IPS DF 6.9 (cell line): Measurements from ENCODE around the gene SPOCK1.
"Not testable (repeated sequence)": the region's sequence is repeated elsewhere in the genome, so short reads cannot be mapped to it uniquely, and the experiment has no call there.

Experiments
- DNase-seq: peaks from one replicate; pipeline ENCODE4 v3.0.0-alpha.2; 2013; ENCODE audit warnings: low read depth, low spot score
- H3K27ac ChIP-seq: one replicate; pipeline ENCODE4 v1.5.1; 2013; ENCODE audit warnings: low read length, control low read depth
- H3K27me3 ChIP-seq: 2 replicates; pipeline ENCODE4 v1.6.1; 2013; ENCODE audit warnings: mild to moderate bottlenecking, low read length; ENCODE audit not compliant: control insufficient read depth, insufficient read depth
- H3K36me3 ChIP-seq: 2 replicates; pipeline ENCODE4 v1.6.1; 2013; ENCODE audit warnings: low read length; ENCODE audit not compliant: control insufficient read depth, insufficient read depth
- H3K4me1 ChIP-seq: 2 replicates; pipeline ENCODE4 v1.6.1; 2013; ENCODE audit warnings: low read length; ENCODE audit not compliant: control insufficient read depth, insufficient read depth
- H3K4me3 ChIP-seq: 2 replicates; pipeline ENCODE4 v1.5.1; 2013; ENCODE audit warnings: mild to moderate bottlenecking, low read length
- H3K9me3 ChIP-seq: 2 replicates; pipeline ENCODE4 v1.6.1; 2013; ENCODE audit warnings: low read length, inconsistent platforms; ENCODE audit not compliant: control insufficient read depth, insufficient read depth
- WGBS: extraction: QIAGEN DNeasy Blood & Tissue Kit; methylation state at CpG from one replicate; pipeline ENCODE4 v1.1.7; 2013; ENCODE audit warnings: mixed read lengths, missing lambda C conversion rate; ENCODE audit not compliant: insufficient read length, insufficient coverage; 5-methylcytosine and 5-hydroxymethylcytosine counted together

SPOCK1 gene

DNA sequence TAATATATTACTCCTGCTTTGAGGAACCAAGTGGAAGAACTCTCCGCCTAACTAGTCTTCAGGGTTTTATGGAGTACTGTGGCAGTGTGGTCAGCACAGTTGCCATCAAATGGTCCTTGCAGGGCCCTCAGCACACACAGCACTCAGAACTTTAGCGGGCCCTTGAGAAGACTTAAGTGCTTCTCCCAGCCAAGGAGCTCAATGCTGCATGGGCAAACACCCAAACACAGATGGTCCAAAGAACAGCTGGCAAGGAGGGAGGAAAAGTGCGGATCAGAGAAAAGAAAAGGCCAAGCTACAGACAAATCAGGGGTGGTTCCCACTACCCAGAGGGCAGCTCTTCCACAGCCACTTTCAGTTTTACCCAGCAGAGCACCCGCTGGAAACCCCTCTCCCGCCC lies 98.6 kb downstream of the SPOCK1 start:
- DNase-seq, result no peak
- Histone ChIP-seq H3K27me3 (no peaks in the 10 kb centered on the region), H3K4me1 (no peaks in the 10 kb centered on the region), H3K36me3 (no peaks in the 10 kb centered on the region), H3K27ac (no peak overlapping the region), H3K4me3 (no peak overlapping the region), H3K9me3 (no peaks in the 10 kb centered on the region; the same call in 1 of the 2 replicates)
- no CpG with 5 or more reads among the region's 5 CpGs for WGBS

DNA sequence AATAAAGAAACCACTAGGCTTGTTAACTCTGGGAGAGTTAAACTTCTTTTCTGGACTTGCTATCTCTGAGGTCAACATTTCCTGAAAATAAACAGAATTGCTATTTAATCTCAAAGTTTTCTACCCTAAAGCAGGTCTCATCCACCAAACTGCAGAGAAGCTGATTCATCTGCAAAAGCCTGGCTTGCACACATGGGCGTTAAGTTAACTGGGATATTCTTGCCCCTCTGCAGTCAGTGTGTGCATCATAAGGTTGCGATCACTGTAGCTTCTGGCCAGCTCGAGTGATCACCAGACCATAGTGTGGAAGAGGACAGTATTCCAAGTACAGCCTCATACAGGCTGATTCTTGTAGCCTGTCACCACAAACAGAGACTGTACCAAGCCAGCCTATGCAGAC lies 99.2 kb downstream of the SPOCK1 start:
- no peak for DNase-seq
- no peaks in the 10 kb centered on the region; the same call in 1 of the 2 replicates for H3K9me3 ChIP-seq
- WGBS, result no CpG with 5 or more reads among the region's 3 CpGs

GRCh38 chr5:137398751-137399150 lies 100.4 kb downstream of the SPOCK1 start:
- H3K27ac ChIP-seq, result no peak overlapping the region
- no peak for DNase-seq
- no CpG with 5 or more reads among the region's 3 CpGs for WGBS
- no peaks in the 10 kb centered on the region; the same call in 1 of the 2 replicates for H3K9me3 ChIP-seq
- H3K4me1 ChIP-seq, result no peaks in the 10 kb centered on the region
- no peak overlapping the region for H3K4me3 ChIP-seq
- no peaks in the 10 kb centered on the region for H3K27me3 ChIP-seq
- no peaks in the 10 kb centered on the region for H3K36me3 ChIP-seq

More for the DNA sequence above, 99.2 kb downstream of the SPOCK1 start:
- Histone ChIP-seq H3K4me3 (no peak overlapping the region), H3K27ac (no peak overlapping the region), H3K36me3 (no peaks in the 10 kb centered on the region), H3K4me1 (no peaks in the 10 kb centered on the region), H3K27me3 (no peaks in the 10 kb centered on the region)

DNA sequence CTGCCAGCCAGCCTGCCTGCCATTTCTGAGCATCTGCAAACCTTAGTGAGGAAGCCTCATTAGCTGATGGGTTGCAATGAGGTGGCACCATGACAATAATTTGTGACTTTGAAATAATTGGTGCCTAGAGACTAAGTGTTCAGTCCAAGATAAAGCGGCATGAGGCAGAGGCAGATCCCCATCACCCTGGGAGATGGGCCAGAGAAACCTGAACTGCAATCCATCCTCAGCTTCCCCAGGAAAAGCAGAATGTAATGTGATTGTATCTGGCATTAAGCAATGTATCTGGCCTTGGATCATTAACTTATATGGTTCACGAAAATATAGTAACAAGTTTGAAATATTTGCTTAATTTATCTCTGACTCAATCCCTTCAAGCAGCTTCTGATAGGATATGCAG lies 101.0 kb downstream of the SPOCK1 start:
- WGBS, result no CpG with 5 or more reads among the region's 2 CpGs

GRCh38 chr5:137395011-137395755 lies 103.9 kb downstream of the SPOCK1 start:
- Histone ChIP-seq H3K9me3 (no peaks in the 10 kb centered on the region; the same call in 1 of the 2 replicates), H3K27ac (no peak overlapping the region), H3K27me3 (no peaks in the 10 kb centered on the region), H3K36me3 (no peaks in the 10 kb centered on the region), H3K4me3 (no peak overlapping the region), H3K4me1 (no peaks in the 10 kb centered on the region)
- DNase-seq, result no peak
- no CpG with 5 or more reads among the region's 4 CpGs for WGBS

More for the DNA sequence above, 101.0 kb downstream of the SPOCK1 start:
- no peaks in the 10 kb centered on the region; the same call in 1 of the 2 replicates for H3K9me3 ChIP-seq
- no peak for DNase-seq
- H3K27ac ChIP-seq, result no peak overlapping the region
- no peaks in the 10 kb centered on the region for H3K4me1 ChIP-seq
- no peaks in the 10 kb centered on the region for H3K27me3 ChIP-seq
- H3K36me3 ChIP-seq, result no peaks in the 10 kb centered on the region
- no peak overlapping the region for H3K4me3 ChIP-seq

DNA sequence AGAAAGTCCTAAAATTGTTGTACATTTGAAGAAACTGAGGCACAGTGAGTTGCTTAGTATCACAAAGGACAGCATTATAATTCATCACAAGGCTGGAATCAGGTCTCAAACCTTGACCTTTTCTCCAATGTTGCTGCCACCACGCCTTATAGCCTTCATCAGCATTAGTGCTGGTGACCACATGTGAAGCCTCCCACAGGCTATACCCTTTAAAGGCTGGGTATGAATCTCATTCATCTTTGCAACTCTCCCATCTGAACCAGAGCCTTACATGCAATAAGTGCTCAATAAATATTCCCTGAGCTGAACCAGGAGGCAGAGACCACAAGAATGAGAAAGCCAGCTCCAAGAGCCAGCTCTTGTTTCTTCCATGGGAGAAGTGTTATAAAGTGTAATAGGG lies 104.7 kb downstream of the SPOCK1 start:
- no peak overlapping the region for H3K27ac ChIP-seq
- DNase-seq, result no peak
- no peaks in the 10 kb centered on the region for H3K4me1 ChIP-seq
- H3K4me3 ChIP-seq, result no peak overlapping the region
- peaks cover under 1% of the 10 kb centered on the region; the same call in 1 of the 2 replicates for H3K27me3 ChIP-seq
- WGBS, result no CpG with 5 or more reads among the region's 1 CpG
- no peaks in the 10 kb centered on the region; the same call in 1 of the 2 replicates for H3K9me3 ChIP-seq
- no peaks in the 10 kb centered on the region for H3K36me3 ChIP-seq

- no peak for DNase-seq
- H3K27ac ChIP-seq, result no peak overlapping the region
- no peaks in the 10 kb centered on the region; the same call in 1 of the 2 replicates for H3K9me3 ChIP-seq
- no peaks in the 10 kb centered on the region for H3K36me3 ChIP-seq
- no CpG with 5 or more reads among the region's 1 CpG for WGBS
- H3K4me1 ChIP-seq, result no peaks in the 10 kb centered on the region
- no peak overlapping the region for H3K4me3 ChIP-seq
- peaks cover 2% of the 10 kb centered on the region; the same call in 1 of the 2 replicates for H3K27me3 ChIP-seq
These were observed 105.7 kb downstream of the SPOCK1 start for GRCh38 chr5:137393196-137393993.

DNA sequence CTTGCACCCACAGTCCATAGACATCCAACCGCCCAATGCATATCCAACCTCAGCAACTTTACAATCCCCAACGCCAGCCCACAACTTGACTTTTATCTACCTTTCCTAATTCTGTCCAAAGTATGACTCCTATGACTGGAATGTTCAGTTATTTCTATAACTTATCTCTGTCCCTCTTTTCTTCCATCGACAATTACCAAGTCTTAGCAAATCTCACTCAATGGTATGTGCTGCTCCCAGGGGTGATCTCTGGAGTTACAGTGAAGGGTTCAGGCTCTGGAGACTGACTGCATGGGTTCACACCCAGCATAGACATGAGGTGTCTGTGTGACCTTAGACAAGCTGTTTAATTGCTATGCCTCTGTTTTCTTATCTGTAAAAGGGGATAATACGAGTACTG lies 106.9 kb downstream of the SPOCK1 start:
- no peaks in the 10 kb centered on the region; the same call in 1 of the 2 replicates for H3K9me3 ChIP-seq
- no peak overlapping the region for H3K4me3 ChIP-seq
- no peaks in the 10 kb centered on the region for H3K4me1 ChIP-seq
- DNase-seq, result no peak
- peaks cover 2% of the 10 kb centered on the region; the same call in 1 of the 2 replicates for H3K27me3 ChIP-seq
- H3K36me3 ChIP-seq, result no peaks in the 10 kb centered on the region
- no CpG with 5 or more reads among the region's 4 CpGs for WGBS
- no peak overlapping the region for H3K27ac ChIP-seq

GRCh38 chr5:137391044-137391443 lies 108.1 kb downstream of the SPOCK1 start:
- H3K4me3 ChIP-seq, H3K4me1 ChIP-seq, H3K27ac ChIP-seq, H3K9me3 ChIP-seq, DNase-seq, H3K36me3 ChIP-seq, H3K27me3 ChIP-seq: not testable (repeated sequence)
- no CpG with 5 or more reads among the region's 7 CpGs for WGBS

- no peak for DNase-seq
- H3K36me3 ChIP-seq, result no peaks in the 10 kb centered on the region
- H3K4me1 ChIP-seq, result no peaks in the 10 kb centered on the region
- WGBS, result no CpG with 5 or more reads among the region's 1 CpG
- no peak overlapping the region for H3K27ac ChIP-seq
- H3K9me3 ChIP-seq, result no peaks in the 10 kb centered on the region
- H3K27me3 ChIP-seq, result peaks cover 2% of the 10 kb centered on the region; the same call in 1 of the 2 replicates
- H3K4me3 ChIP-seq, result no peak overlapping the region
These were observed 110.1 kb downstream of the SPOCK1 start for GRCh38 chr5:137389042-137389441.
